Endothelial cell of umbilical vein (primary cell): ENCODE measurements around the gene WAPL.
"Not testable (repeated sequence)": the region's sequence is repeated elsewhere in the genome, so short reads cannot be mapped to it uniquely, and the experiment has no call there.

ENCODE experiments used
- CTCF ChIP-seq, 2 donors: IDR thresholded peaks; 1 replicate in 1 of 2; 2 replicates in 1 of 2; pipeline ENCODE4 v1.5.1; 2011; ENCODE audit warnings: low read length in 2 of 2, mild to moderate bottlenecking in 2 of 2, moderate library complexity in 2 of 2, control low read depth in 1 of 2, inconsistent platforms in 1 of 2, low read depth in 1 of 2; ENCODE audit not compliant: insufficient read depth in 1 of 2; ENCODE audit errors: extremely low read depth in 1 of 2
- JUN ChIP-seq: IDR thresholded peaks from 2 replicates; pipeline ENCODE4 v1.6.1; 2011; ENCODE audit warnings: borderline replicate concordance, low read depth; ENCODE audit not compliant: insufficient read length, insufficient read depth
- POLR2A ChIP-seq: IDR thresholded peaks from 2 replicates; pipeline ENCODE4 v1.6.1; 2012; ENCODE audit warnings: low read depth, mild to moderate bottlenecking, control low read depth, low read length

- TF ChIP-seq CTCF (IDR thresholded peaks at IDR 0.05; ENCODE audit: extremely low read depth in 1 of 2, insufficient read depth in 1 of 2, low read depth in 1 of 2, low read length in 2 of 2); POLR2A; JUN: not testable (repeated sequence)
Observed at GRCh38 chr10:86558695-86559094, 37.1 kb upstream of the WAPL start.
